ENCODE results near the gene APH1B. TPM values are rescaled to one million over a fixed set of nuclear protein-coding genes. Genes with fewer than 3 reads are reported as not detected.
"Not testable (repeated sequence)": the region's sequence is repeated elsewhere in the genome, so short reads cannot be mapped to it uniquely, and the experiment has no call there.

APH1B gene
- total RNA-seq, 1 donor from 2014 or later = 12.1 TPM

DNA sequence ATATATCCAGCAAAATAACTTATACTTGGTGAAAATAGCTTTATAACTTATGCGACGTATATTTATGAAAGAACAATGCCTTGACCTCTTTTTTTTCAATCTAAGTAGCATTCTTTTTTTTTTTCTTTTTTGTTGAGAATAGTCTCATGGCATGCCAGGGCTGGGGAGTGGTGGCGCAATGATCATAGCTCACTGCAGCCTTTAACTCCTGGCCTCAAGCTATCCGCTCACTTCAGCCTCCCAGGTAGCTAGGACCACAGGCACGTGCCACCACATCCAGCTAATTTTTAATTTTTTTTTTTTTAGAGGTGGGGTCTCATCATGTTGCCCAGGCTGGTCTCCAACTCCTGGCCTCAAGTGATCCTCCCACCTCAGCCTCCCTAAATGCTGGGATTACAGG lies 44.5 kb upstream of the APH1B start:
- no peak for DNase-seq (ENCODE audit: low read depth)
- TF ChIP-seq, protein P1, sequence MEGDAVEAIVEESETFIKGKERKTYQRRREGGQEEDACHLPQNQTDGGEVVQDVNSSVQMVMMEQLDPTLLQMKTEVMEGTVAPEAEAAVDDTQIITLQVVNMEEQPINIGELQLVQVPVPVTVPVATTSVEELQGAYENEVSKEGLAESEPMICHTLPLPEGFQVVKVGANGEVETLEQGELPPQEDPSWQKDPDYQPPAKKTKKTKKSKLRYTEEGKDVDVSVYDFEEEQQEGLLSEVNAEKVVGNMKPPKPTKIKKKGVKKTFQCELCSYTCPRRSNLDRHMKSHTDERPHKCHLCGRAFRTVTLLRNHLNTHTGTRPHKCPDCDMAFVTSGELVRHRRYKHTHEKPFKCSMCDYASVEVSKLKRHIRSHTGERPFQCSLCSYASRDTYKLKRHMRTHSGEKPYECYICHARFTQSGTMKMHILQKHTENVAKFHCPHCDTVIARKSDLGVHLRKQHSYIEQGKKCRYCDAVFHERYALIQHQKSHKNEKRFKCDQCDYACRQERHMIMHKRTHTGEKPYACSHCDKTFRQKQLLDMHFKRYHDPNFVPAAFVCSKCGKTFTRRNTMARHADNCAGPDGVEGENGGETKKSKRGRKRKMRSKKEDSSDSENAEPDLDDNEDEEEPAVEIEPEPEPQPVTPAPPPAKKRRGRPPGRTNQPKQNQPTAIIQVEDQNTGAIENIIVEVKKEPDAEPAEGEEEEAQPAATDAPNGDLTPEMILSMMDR (IDR thresholded peaks at IDR 0.05; ENCODE audit: insufficient read depth, low read length, poor library complexity, severe bottlenecking) = no peak
- no peak overlapping the region for H3K4me3 ChIP-seq (ENCODE audit: low read depth, low read length)
- H3K36me3 ChIP-seq (ENCODE audit: control insufficient read depth, insufficient read depth, low read length) = no peaks in the 10 kb centered on the region
- H3K27me3 ChIP-seq (ENCODE audit: control insufficient read depth, insufficient read depth, low read length) = no peaks in the 10 kb centered on the region

DNA sequence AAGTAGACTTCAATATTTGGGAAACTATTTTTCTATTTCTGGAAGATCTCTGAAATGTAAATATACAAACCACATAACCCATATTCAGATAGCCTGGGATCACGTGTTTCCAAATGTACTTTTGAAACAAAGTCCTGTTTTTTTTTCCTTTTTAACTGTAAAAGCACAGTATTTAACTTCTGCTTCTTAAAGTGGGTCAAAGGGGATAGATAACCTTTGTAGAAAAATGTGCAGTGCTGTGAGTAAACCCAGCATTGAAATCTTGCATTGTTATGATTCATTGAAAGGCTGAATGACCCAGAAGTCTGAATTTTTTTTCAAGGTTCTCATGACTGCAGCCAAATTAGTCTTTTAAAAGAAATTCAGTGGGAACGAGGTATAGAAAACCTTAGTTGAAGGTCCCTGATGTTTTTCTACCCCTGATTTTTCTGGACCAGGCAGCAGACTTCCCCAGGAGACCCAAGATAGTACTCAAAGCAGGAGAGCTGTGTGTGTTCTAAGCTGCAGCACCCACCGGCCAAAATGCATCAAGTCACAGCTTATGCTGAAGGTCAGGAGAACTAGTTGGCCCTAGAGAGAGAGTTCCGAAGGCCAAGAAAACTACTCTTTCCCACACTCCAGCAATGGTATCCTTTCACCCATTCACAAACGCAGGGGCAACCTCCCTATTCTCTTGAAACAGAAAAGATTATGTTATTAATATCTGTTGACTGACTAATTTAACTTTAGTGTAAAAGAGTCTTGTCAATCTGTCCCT lies 43.6 kb upstream of the APH1B start:
- Histone ChIP-seq H3K4me3 (ENCODE audit: low read depth, low read length) (no peak overlapping the region), H3K27me3 (ENCODE audit: control insufficient read depth, insufficient read depth, low read length) (no peaks in the 10 kb centered on the region), H3K36me3 (ENCODE audit: control insufficient read depth, insufficient read depth, low read length) (no peaks in the 10 kb centered on the region)
- TF ChIP-seq, protein P1 (IDR thresholded peaks at IDR 0.05; ENCODE audit: insufficient read depth, low read length, poor library complexity, severe bottlenecking) = no peak
- peak; percentile 23 for DNase-seq (ENCODE audit: low read depth)

DNA sequence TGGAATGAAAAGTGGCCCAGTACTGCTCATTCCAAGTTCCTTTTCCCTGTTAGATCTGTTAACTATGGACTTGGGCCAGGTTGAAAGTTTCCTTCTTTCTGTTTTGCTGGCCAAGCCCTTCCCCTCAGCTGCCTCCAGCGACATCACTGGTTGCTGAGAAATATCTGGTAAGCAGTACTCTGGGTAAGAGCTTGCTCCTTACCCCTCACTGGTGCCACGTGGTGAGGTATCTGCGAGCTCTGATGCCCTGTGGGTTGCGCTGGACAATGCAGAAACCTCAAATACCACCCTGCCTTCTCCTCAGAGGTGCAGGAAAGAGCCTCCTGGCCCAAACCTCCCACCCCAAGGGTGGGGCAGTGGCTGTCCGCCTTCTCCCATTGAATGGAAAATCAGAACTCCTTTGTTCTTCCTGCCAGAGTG lies 42.9 kb upstream of the APH1B start:
- DNase-seq (ENCODE audit: low read depth) = no peak
- Histone ChIP-seq H3K4me3 (ENCODE audit: low read depth, low read length) (no peak overlapping the region), H3K36me3 (ENCODE audit: control insufficient read depth, insufficient read depth, low read length) (no peaks in the 10 kb centered on the region), H3K27me3 (ENCODE audit: control insufficient read depth, insufficient read depth, low read length) (no peaks in the 10 kb centered on the region)
- TF ChIP-seq, protein P1 (IDR thresholded peaks at IDR 0.05; ENCODE audit: insufficient read depth, low read length, poor library complexity, severe bottlenecking) = no peak

DNA sequence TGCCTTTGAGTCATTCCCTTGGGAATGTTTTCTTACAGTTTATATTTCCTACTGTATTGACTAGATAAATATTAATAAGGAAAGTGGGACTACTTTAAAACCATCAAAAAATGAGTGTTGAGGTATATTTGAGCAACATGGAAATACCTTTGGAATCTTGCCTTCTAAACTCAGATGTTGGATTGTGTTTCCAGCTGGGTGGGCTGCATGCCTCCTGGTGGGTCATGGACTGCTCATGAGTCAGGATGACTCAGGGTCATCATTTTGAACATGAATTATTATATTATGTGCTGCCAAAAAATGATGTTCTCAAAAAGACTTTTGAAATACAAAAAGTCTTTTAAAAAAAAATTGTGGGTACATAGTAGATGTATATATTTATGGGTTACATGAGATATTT lies 41.1 kb upstream of the APH1B start:
- DNase-seq (ENCODE audit: low read depth) = no peak
- TF ChIP-seq, protein P1 (IDR thresholded peaks at IDR 0.05; ENCODE audit: insufficient read depth, low read length, poor library complexity, severe bottlenecking) = no peak
- H3K4me3 ChIP-seq (ENCODE audit: low read depth, low read length) = no peak overlapping the region
- H3K36me3 ChIP-seq (ENCODE audit: control insufficient read depth, insufficient read depth, low read length) = no peaks in the 10 kb centered on the region
- H3K27me3 ChIP-seq (ENCODE audit: control insufficient read depth, insufficient read depth, low read length) = no peaks in the 10 kb centered on the region

DNA sequence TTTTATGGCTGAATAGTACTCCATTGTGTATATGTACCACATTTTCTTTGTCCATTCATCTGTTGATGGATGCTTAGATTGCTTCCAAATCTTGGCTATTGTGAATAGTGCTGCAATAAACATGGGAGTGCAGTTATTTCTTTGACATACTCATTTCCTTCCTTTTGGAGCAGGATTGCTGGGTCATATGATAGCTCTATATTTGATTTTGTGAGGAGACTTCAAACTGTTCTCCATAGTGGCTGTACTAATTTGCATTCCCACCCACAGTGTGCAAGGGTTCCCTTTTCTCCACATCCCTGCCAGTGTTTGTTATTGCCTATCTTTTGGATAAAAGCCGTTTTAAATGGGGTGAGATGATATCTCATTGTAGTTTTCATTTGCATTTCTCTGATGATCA lies 40.3 kb upstream of the APH1B start:
- not testable (repeated sequence) for DNase-seq (ENCODE audit: low read depth); H3K36me3 ChIP-seq (ENCODE audit: control insufficient read depth, insufficient read depth, low read length); H3K4me3 ChIP-seq (ENCODE audit: low read depth, low read length); H3K27me3 ChIP-seq (ENCODE audit: control insufficient read depth, insufficient read depth, low read length)

DNA sequence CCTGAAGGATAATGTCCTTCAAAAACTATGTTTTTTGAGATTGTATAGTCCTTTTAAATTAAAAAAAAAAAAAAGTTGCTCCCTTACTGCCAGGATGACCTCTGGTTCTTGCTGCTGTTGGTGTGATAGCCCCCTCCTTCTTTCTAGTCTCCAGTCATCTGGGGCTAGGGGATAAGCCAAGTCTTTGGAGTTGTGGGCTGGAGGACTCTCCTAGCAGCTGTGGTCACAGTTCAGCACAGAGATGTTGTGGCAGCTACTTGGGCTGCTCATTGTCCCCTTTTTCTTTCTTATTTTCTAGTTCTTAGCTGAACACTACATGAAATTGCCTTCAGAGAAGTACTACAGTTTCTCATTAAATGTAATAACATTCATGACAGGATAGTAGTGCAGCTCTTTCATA lies 39.2 kb upstream of the APH1B start:
- no peak overlapping the region for H3K4me3 ChIP-seq (ENCODE audit: low read depth, low read length)
- no peak for DNase-seq (ENCODE audit: low read depth)
- TF ChIP-seq, protein P1 (IDR thresholded peaks at IDR 0.05; ENCODE audit: insufficient read depth, low read length, poor library complexity, severe bottlenecking) = no peak
- H3K27me3 ChIP-seq (ENCODE audit: control insufficient read depth, insufficient read depth, low read length) = no peaks in the 10 kb centered on the region
- no peaks in the 10 kb centered on the region for H3K36me3 ChIP-seq (ENCODE audit: control insufficient read depth, insufficient read depth, low read length)

Data from kidney epithelial cell (primary cell).